B cell (primary cell): ENCODE data around the gene LSP1. TPM values are rescaled to one million over a fixed set of nuclear protein-coding genes. Genes with fewer than 3 reads are reported as not detected.
A peak's percentile ranks its signal among the peaks of the same experiment; 100 is the strongest.

Experiments
- ATAC-seq: fragments of 200-7000 bp; cut with Tn5 transposase; one replicate; pipeline ENCODE4 v1.10.0; 2021; ENCODE audit warnings: low read depth, mild to moderate bottlenecking, moderate number of reproducible peaks, moderate library complexity
- CTCF ChIA-PET: fragments of 350-600 bp; sonication (Branson Sonifier 250); formaldehyde crosslinking; loops from one replicate; lab custom pipeline; 2021; ENCODE audit warnings: antibody characterized with exemption, inconsistent platforms; lab: Charles Lee
- POLR2A ChIA-PET: fragments of 350-600 bp; sonication (Branson Sonifier 250); formaldehyde crosslinking; loops from one replicate; lab custom pipeline; 2021; ENCODE audit warnings: antibody characterized with exemption; lab: Charles Lee
- DNase-seq: peaks from one replicate; pipeline ENCODE4 v3.0.0; 2013
- H2AFZ ChIP-seq: 2 replicates; pipeline ENCODE4 v1.6.1; 2012; ENCODE audit warnings: mild to moderate bottlenecking, low read depth, low read length; ENCODE audit not compliant: insufficient read depth, poor library complexity, severe bottlenecking
- H3K27ac ChIP-seq, 2 donors: 1 replicate in 1 of 2; 2 replicates in 1 of 2; pipeline ENCODE4 v1.5.1; 2012 to 2013; ENCODE audit warnings: low read length in 2 of 2, mild to moderate bottlenecking in 2 of 2, moderate library complexity in 1 of 2
- H3K27me3 ChIP-seq, 4 experiments: fragments of 200-600 bp in 1 of 4; sonication (generic) in 1 of 4; replicated peaks in 1 of 4; 1 replicate in 2 of 4; 2 replicates in 2 of 4; pipeline versions ENCODE4 v1.6.1 to v1.7.0; 2013 to 2016; ENCODE audit warnings: low read length in 3 of 4, mild to moderate bottlenecking in 2 of 4, mixed read lengths in 1 of 4, moderate library complexity in 1 of 4; ENCODE audit not compliant: insufficient read depth in 4 of 4, control insufficient read depth in 3 of 4; ENCODE audit errors: control extremely low read depth in 1 of 4
- H3K36me3 ChIP-seq, 2 experiments: replicated peaks in 1 of 2; 1 replicate in 1 of 2; 2 replicates in 1 of 2; pipeline versions ENCODE4 v1.6.1 to v1.7.1; 2013; ENCODE audit warnings: low read length in 1 of 2; ENCODE audit not compliant: insufficient read depth in 2 of 2, control insufficient read depth in 1 of 2; ENCODE audit errors: control extremely low read depth in 1 of 2, extremely low read depth in 1 of 2
- H3K4me1 ChIP-seq, 2 donors: fragments of 200-600 bp in 1 of 2; sonication (generic) in 1 of 2; 1 replicate in 1 of 2; 2 replicates in 1 of 2; pipeline versions ENCODE4 v1.5.1 to v1.6.1; 2013 to 2017; ENCODE audit warnings: low read length in 2 of 2; ENCODE audit not compliant: control insufficient read depth in 2 of 2, insufficient read depth in 2 of 2
- H3K4me2 ChIP-seq: replicated peaks from 2 replicates; pipeline ENCODE3; 2012; ENCODE audit warnings: mild to moderate bottlenecking, low read depth, low read length; ENCODE audit not compliant: poor library complexity, severe bottlenecking
- H3K4me3 ChIP-seq, 5 experiments: fragments of 200-600 bp in 1 of 5; sonication (generic) in 1 of 5; 1 replicate in 3 of 5; 2 replicates in 2 of 5; pipeline versions ENCODE4 v1.5.1 to v1.7.0; 2011 to 2016; ENCODE audit warnings: low read length in 4 of 5, mild to moderate bottlenecking in 4 of 5, low read depth in 2 of 5, control low read depth in 1 of 5, moderate library complexity in 1 of 5; ENCODE audit not compliant: insufficient read depth in 1 of 5; ENCODE audit errors: control extremely low read depth in 1 of 5, extremely low read depth in 1 of 5
- H3K79me2 ChIP-seq: fragments of 200-600 bp; sonication (generic); one replicate; pipeline ENCODE4 v1.6.0; 2016; ENCODE audit warnings: low read length; ENCODE audit not compliant: control insufficient read depth, insufficient read depth
- H3K9ac ChIP-seq: fragments of 200-600 bp; sonication (generic); 2 replicates; pipeline ENCODE4 v1.6.1; 2017; ENCODE audit warnings: mild to moderate bottlenecking, low read length, moderate library complexity
- H3K9me3 ChIP-seq, 3 donors: one replicate each; pipeline versions ENCODE4 v1.6.1 to v1.7.1; 2013; ENCODE audit warnings: low read length in 2 of 3; ENCODE audit not compliant: control insufficient read depth in 2 of 3, insufficient read depth in 1 of 3; ENCODE audit errors: control extremely low read depth in 1 of 3
- H4K20me1 ChIP-seq: 2 replicates; pipeline ENCODE4 v1.6.0; 2012; ENCODE audit warnings: mild to moderate bottlenecking, low read length; ENCODE audit not compliant: insufficient read depth, control insufficient read depth, poor library complexity, severe bottlenecking
- H3K27ac Mint-ChIP-seq: one replicate; pipeline ENCODE4 v1.8.0; 2021; ENCODE audit warnings: mixed read lengths
- H3K27me3 Mint-ChIP-seq: one replicate; pipeline ENCODE4 v1.8.0; 2021; ENCODE audit warnings: mixed read lengths
- H3K4me1 Mint-ChIP-seq: one replicate; pipeline ENCODE4 v1.8.0; 2021; ENCODE audit warnings: mixed read lengths
- H3K4me3 Mint-ChIP-seq: one replicate; pipeline ENCODE4 v1.8.0; 2021; ENCODE audit warnings: mixed read lengths
- H3K9me3 Mint-ChIP-seq: one replicate; pipeline ENCODE4 v1.8.0; 2022; ENCODE audit warnings: mixed read lengths; ENCODE audit not compliant: insufficient read depth
- CTCF ChIP-seq: fragments of 200-600 bp; IDR thresholded peaks from one replicate; pipeline ENCODE4 v1.8.0; 2022; ENCODE audit warnings: antibody characterized with exemption, mild to moderate bottlenecking
- EZH2 ChIP-seq: IDR thresholded peaks from 2 replicates; pipeline ENCODE4 v1.6.1; 2012; ENCODE audit warnings: borderline replicate concordance, low read depth, mild to moderate bottlenecking, moderate library complexity, low read length; ENCODE audit not compliant: insufficient read depth, poor library complexity, severe bottlenecking
- WGBS: methylation state at CpG from one replicate; pipeline ENCODE4 v1.1.5; 2013; ENCODE audit warnings: missing lambda C conversion rate; ENCODE audit not compliant: insufficient coverage; 5-methylcytosine and 5-hydroxymethylcytosine counted together
- intact Hi-C: fragments of 100-400 bp; cut with micrococcal nuclease; formaldehyde crosslinking; loops from one replicate; pipeline ENCODE4 v1.10.0; 2022
- polyA plus RNA-seq: library from polyadenylated mRNA; depleted of rRNA; stranded (reverse); fragments of >200 nt; gene quantifications from 2 replicates; pipeline ENCODE4 v1.2.3, GENCODE V29; 2012
- total RNA-seq, 2 donors: library from RNA; stranded (reverse); fragments of 120-200 nt in 1 of 2; gene quantifications; 1 replicate in 1 of 2; 2 replicates in 1 of 2; pipeline versions ENCODE4 v1.2.3 to v1.2.4, GENCODE V29; 2013 to 2022

Gene LSP1
- total and polyA plus RNA-seq, 2 donors (not counting 1 experiment from before 2014, with no cell fraction given) = 249 to 446 TPM

GRCh38 chr11:1854132-1854948 is 1.5 kb downstream of the LSP1 start:
- DNase-seq (peak; percentile 52), ATAC-seq (peak; percentile 14)
- CTCF ChIA-PET = interaction anchor here (0.6 to 10.2 kb wide), 7 partner anchors 15 to 297 kb away, joined by 3 to 104 read pairs (median 8); partner anchors contain the start of gene TNNI2
- peaks cover 61 to 90% of the 10 kb centered on the region in 2 donors for H3K4me1 ChIP-seq
- Mint-ChIP-seq H3K27me3 (no peaks in the 10 kb centered on the region), H3K27ac (peak overlapping the region; percentile 91), H3K4me1 (peaks cover 70% of the 10 kb centered on the region), H3K4me3 (peak overlapping the region; percentile 100), H3K9me3 (no peaks in the 10 kb centered on the region)
- no peak overlapping the region for H2AFZ ChIP-seq
- H3K27me3 ChIP-seq = no peaks in the 10 kb centered on the region
- intact Hi-C loops = loop anchor here (5.0 kb wide), 4 partner anchors 63 to 1012 kb away; partner anchors contain the start of genes POLR2L, TNNT3, TSPAN4 and TSSC4
- WGBS = 40% methylated on average over 26 of the region's 27 CpGs
- peaks cover 64% of the 10 kb centered on the region for H4K20me1 ChIP-seq
- POLR2A ChIA-PET = interaction anchor here (0.7 to 4.3 kb wide), 10 partner anchors 12 to 146 kb away, joined by 3 to 18 read pairs (median 4); partner anchors contain the start of genes PRR33 and TNNI2
- peak overlapping the region; percentile 94 for H3K4me2 ChIP-seq
- TF ChIP-seq EZH2 (no peak), CTCF (no peak)
- peaks cover 0 to 44% of the 10 kb centered on the region in 2 experiments for H3K36me3 ChIP-seq
- no peaks in the 10 kb centered on the region for H3K9me3 ChIP-seq
- H3K9ac ChIP-seq = peak overlapping the region; percentile 91
- peak overlapping the region; percentile 94 to 99 for H3K27ac ChIP-seq
- peak overlapping the region; percentile 57 to 97 (median 95) for H3K4me3 ChIP-seq
- H3K79me2 ChIP-seq = peaks cover 82% of the 10 kb centered on the region
